Endodermal cell (in vitro differentiated cells): ENCODE data around the gene CHID1. TPM values are rescaled to one million over a fixed set of nuclear protein-coding genes. Genes with fewer than 3 reads are reported as not detected.

Experiments
- DNase-seq: peaks from one replicate; pipeline ENCODE4 v3.0.0-alpha.2; 2017
- H3K27ac ChIP-seq: 2 replicates; pipeline ENCODE4 v1.5.1; 2013; ENCODE audit warnings: mild to moderate bottlenecking, low read depth, low read length, moderate library complexity
- H3K27me3 ChIP-seq: 2 replicates; pipeline ENCODE4 v1.6.1; 2013; ENCODE audit warnings: mild to moderate bottlenecking, low read length, moderate library complexity; ENCODE audit not compliant: insufficient read depth, control insufficient read depth, poor library complexity, severe bottlenecking
- H3K36me3 ChIP-seq: 2 replicates; pipeline ENCODE4 v1.7.0; 2013; ENCODE audit warnings: mild to moderate bottlenecking, low read length, moderate library complexity; ENCODE audit not compliant: control insufficient read depth, insufficient read depth
- H3K4me1 ChIP-seq: one replicate; pipeline ENCODE4 v1.7.0; 2013; ENCODE audit warnings: low read length; ENCODE audit not compliant: control insufficient read depth, insufficient read depth
- H3K4me3 ChIP-seq: 2 replicates; pipeline ENCODE4 v1.5.1; 2013; ENCODE audit warnings: mild to moderate bottlenecking, low read length, moderate library complexity
- H3K9ac ChIP-seq: 2 replicates; pipeline ENCODE4 v1.6.1; 2013; ENCODE audit warnings: mild to moderate bottlenecking, low read length, moderate library complexity; ENCODE audit not compliant: poor library complexity, severe bottlenecking; ENCODE audit errors: extremely low read depth
- H3K9me3 ChIP-seq: 2 replicates; pipeline ENCODE4 v1.6.1; 2013; ENCODE audit warnings: mild to moderate bottlenecking, low read length, moderate library complexity; ENCODE audit not compliant: control insufficient read depth
- H3K27ac Mint-ChIP-seq: 2 replicates; pipeline ENCODE4 v1.8.0; 2020; ENCODE audit warnings: mixed read lengths
- H3K27me3 Mint-ChIP-seq: 2 replicates; pipeline ENCODE4 v1.8.0; 2021; ENCODE audit warnings: mild to moderate bottlenecking, mixed read lengths; ENCODE audit not compliant: insufficient read depth
- H3K36me3 Mint-ChIP-seq: 2 replicates; pipeline ENCODE4 v1.8.0; 2020; ENCODE audit warnings: low read depth, mixed read lengths
- H3K4me1 Mint-ChIP-seq: 2 replicates; pipeline ENCODE4 v1.8.0; 2020; ENCODE audit warnings: mixed read lengths
- H3K4me3 Mint-ChIP-seq: 2 replicates; pipeline ENCODE4 v1.8.0; 2020; ENCODE audit warnings: mild to moderate bottlenecking, moderate library complexity, mixed read lengths
- H3K9me3 Mint-ChIP-seq: 2 replicates; pipeline ENCODE4 v1.8.0; 2020; ENCODE audit warnings: mild to moderate bottlenecking, mixed read lengths
- CTCF ChIP-seq: fragments of 200-600 bp; sonication (generic); conservative IDR thresholded peaks from 2 replicates; pipeline ENCODE4 v1.5.0; 2021; ENCODE audit warnings: antibody characterized with exemption, mild to moderate bottlenecking
- WGBS, 2 experiments: methylation state at CpG; one replicate each; pipeline versions ENCODE4 v1.1.5 to v1.1.7; 2013; ENCODE audit warnings: missing lambda C conversion rate in 2 of 2, mixed read lengths in 1 of 2; ENCODE audit not compliant: insufficient coverage in 1 of 2, insufficient read length in 1 of 2; 5-methylcytosine and 5-hydroxymethylcytosine counted together
- total RNA-seq, 2 donors: library from RNA; stranded (reverse); fragmentation: NEBNext Ultra II Directional in 1 of 2; extraction: Animal tissue kit (Norgen Biotek cat#: 25700) in 1 of 2; gene quantifications; 2 replicates in 1 of 2; 3 replicates in 1 of 2; pipeline ENCODE4 v1.2.1, GENCODE V29; 2021

CHID1 gene
- total RNA-seq, 2 donors from 2014 or later: 82.0 to 83.5 TPM

- peak overlapping the region; percentile 83 for H3K4me3 ChIP-seq
- TF ChIP-seq CTCF: no peak
- WGBS, 2 experiments: 4 to 8% methylated on average over 8 to 38 of the region's 38 CpGs
Measured at GRCh38 chr11:910044-910588, 494 bp downstream of the CHID1 start.

GRCh38 chr11:909406-909805 is 1.2 kb downstream of the CHID1 start:
- no peak for TF ChIP-seq CTCF
- Histone ChIP-seq H3K4me3 (peak overlapping the region; percentile 83), H3K36me3 (peaks cover 10% of the 10 kb centered on the region), H3K27me3 (no peaks in the 10 kb centered on the region), H3K9me3 (no peaks in the 10 kb centered on the region), H3K4me1 (peaks cover 6% of the 10 kb centered on the region), H3K9ac (peak overlapping the region; percentile 49), H3K27ac (no peak overlapping the region)
- no peaks in the 10 kb centered on the region for H3K9me3 Mint-ChIP-seq
- no peak overlapping the region for H3K27ac Mint-ChIP-seq
- 91 to 94% methylated on average over 9 to 11 of the region's 11 CpGs for WGBS, 2 experiments
- H3K27me3 Mint-ChIP-seq: no peaks in the 10 kb centered on the region
- peaks cover 6% of the 10 kb centered on the region for H3K4me1 Mint-ChIP-seq
- H3K4me3 Mint-ChIP-seq: peak overlapping the region; percentile 84
- peaks cover 15% of the 10 kb centered on the region for H3K36me3 Mint-ChIP-seq
- no peak for DNase-seq

More at GRCh38 chr11:910044-910588, 494 bp downstream of the CHID1 start:
- H3K27ac Mint-ChIP-seq: peak overlapping the region; percentile 74
- peaks cover 12% of the 10 kb centered on the region for H3K36me3 Mint-ChIP-seq
- no peak overlapping the region for H3K27ac ChIP-seq
- H3K4me3 Mint-ChIP-seq: peak overlapping the region; percentile 84
- H3K27me3 ChIP-seq: no peaks in the 10 kb centered on the region
- peaks cover 6% of the 10 kb centered on the region for H3K4me1 ChIP-seq
- peaks cover 6% of the 10 kb centered on the region for H3K4me1 Mint-ChIP-seq
- peak overlapping the region; percentile 49 for H3K9ac ChIP-seq
- no peaks in the 10 kb centered on the region for H3K9me3 Mint-ChIP-seq
- H3K27me3 Mint-ChIP-seq: no peaks in the 10 kb centered on the region
- peaks cover 6% of the 10 kb centered on the region for H3K36me3 ChIP-seq
- no peak for DNase-seq
- H3K9me3 ChIP-seq: no peaks in the 10 kb centered on the region

GRCh38 chr11:908273-908672 is 2.3 kb downstream of the CHID1 start:
- no peak for DNase-seq
- no peak overlapping the region for H3K4me3 Mint-ChIP-seq
- H3K27ac Mint-ChIP-seq: no peak overlapping the region
- H3K27me3 Mint-ChIP-seq: no peaks in the 10 kb centered on the region
- Histone ChIP-seq H3K36me3 (peaks cover 17% of the 10 kb centered on the region), H3K27ac (no peak overlapping the region), H3K9ac (no peak overlapping the region), H3K9me3 (no peaks in the 10 kb centered on the region), H3K4me1 (peaks cover 6% of the 10 kb centered on the region), H3K27me3 (no peaks in the 10 kb centered on the region), H3K4me3 (no peak overlapping the region)
- no peaks in the 10 kb centered on the region for H3K9me3 Mint-ChIP-seq
- peaks cover 22% of the 10 kb centered on the region for H3K36me3 Mint-ChIP-seq
- H3K4me1 Mint-ChIP-seq: peaks cover 6% of the 10 kb centered on the region
- 93 to 94% methylated on average over 4 to 5 of the region's 5 CpGs for WGBS, 2 experiments
- no peak for TF ChIP-seq CTCF
